Fibroblast of lung (primary cell): ENCODE data around the gene YEATS4. TPM values are rescaled to one million over a fixed set of nuclear protein-coding genes. Genes with fewer than 3 reads are reported as not detected.
A peak's percentile ranks its signal among the peaks of the same experiment; 100 is the strongest.

ENCODE experiments used
- DNase-seq, 2 donors: peaks; one replicate each; pipeline versions ENCODE4 v3.0.0 to v3.0.0-alpha.2; 2010; ENCODE audit warnings: low read depth in 2 of 2
- H2AFZ ChIP-seq: 2 replicates; pipeline ENCODE4 v1.5.1; 2012; ENCODE audit warnings: low read length, control low read depth, inconsistent platforms
- H3K27ac ChIP-seq: 2 replicates; pipeline ENCODE4 v1.5.1; 2011; ENCODE audit warnings: low read length, control low read depth; ENCODE audit not compliant: insufficient read depth
- H3K27me3 ChIP-seq: 2 replicates; pipeline ENCODE4 v1.5.1; 2011; ENCODE audit warnings: mild to moderate bottlenecking, low read length; ENCODE audit not compliant: control insufficient read depth, insufficient read depth
- H3K36me3 ChIP-seq: 2 replicates; pipeline ENCODE4 v1.5.1; 2011; ENCODE audit warnings: low read length; ENCODE audit not compliant: control insufficient read depth, insufficient read depth
- H3K4me1 ChIP-seq: 2 replicates; pipeline ENCODE4 v1.5.1; 2011; ENCODE audit warnings: low read length; ENCODE audit not compliant: control insufficient read depth, insufficient read depth; ENCODE audit errors: extremely low read depth
- H3K4me2 ChIP-seq: 2 replicates; pipeline ENCODE4 v1.5.1; 2011; ENCODE audit warnings: low read length, control low read depth; ENCODE audit not compliant: insufficient read depth; ENCODE audit errors: extremely low read depth
- H3K4me3 ChIP-seq, 4 experiments: fragments of 200-600 bp in 1 of 4; sonication (generic) in 1 of 4; replicated peaks in 1 of 4; 2 replicates each; pipeline ENCODE4 v1.5.1; 2011 to 2016; ENCODE audit warnings: low read length in 4 of 4, low read depth in 3 of 4, mild to moderate bottlenecking in 3 of 4, control low read depth in 2 of 4, inconsistent platforms in 1 of 4, mixed read lengths in 1 of 4; ENCODE audit not compliant: insufficient read depth in 1 of 4; ENCODE audit errors: control extremely low read depth in 1 of 4
- H3K79me2 ChIP-seq: 2 replicates; pipeline ENCODE4 v1.5.1; 2012; ENCODE audit warnings: mild to moderate bottlenecking, low read length, inconsistent platforms; ENCODE audit not compliant: control insufficient read depth, insufficient read depth
- H3K9ac ChIP-seq: 2 replicates; pipeline ENCODE4 v1.5.1; 2011; ENCODE audit warnings: mild to moderate bottlenecking, low read length, control low read depth; ENCODE audit not compliant: insufficient read depth
- H3K9me3 ChIP-seq: 2 replicates; pipeline ENCODE4 v1.5.1; 2012; ENCODE audit warnings: low read depth, low read length; ENCODE audit not compliant: control insufficient read depth, insufficient read depth
- H4K20me1 ChIP-seq: 2 replicates; pipeline ENCODE4 v1.5.1; 2011; ENCODE audit warnings: low read length; ENCODE audit not compliant: control insufficient read depth, insufficient read depth; ENCODE audit errors: extremely low read depth
- CTCF ChIP-seq, 2 donors: IDR thresholded peaks in 1 of 2; conservative IDR thresholded peaks in 1 of 2; 1 replicate in 1 of 2; 2 replicates in 1 of 2; pipeline ENCODE4 v1.5.1; 2011 to 2012; ENCODE audit warnings: low read length in 2 of 2, control low read depth in 1 of 2, inconsistent platforms in 1 of 2, low read depth in 1 of 2, mild to moderate bottlenecking in 1 of 2
- EZH2 ChIP-seq: IDR thresholded peaks from 2 replicates; pipeline ENCODE4 v1.5.1; 2012; ENCODE audit warnings: low read length, control low read depth, mild to moderate bottlenecking; ENCODE audit errors: missing control alignments
- polyA plus RNA-seq, 2 donors: library from polyadenylated mRNA; depleted of rRNA in 1 of 2; stranded (reverse) in 1 of 2; unstranded in 1 of 2; fragments of >200 nt; gene quantifications; 2 replicates each; pipeline ENCODE4 v1.2.1, GENCODE V29; 2011 to 2012; ENCODE audit warnings: missing spikeins in 1 of 2
- total RNA-seq: library from RNA; depleted of rRNA; stranded (reverse); fragments of >200 nt; gene quantifications from 2 replicates; pipeline ENCODE4 v1.2.1, GENCODE V29; 2014

YEATS4 gene
- total and polyA plus RNA-seq, 2 donors (not counting 1 experiment from before 2014, with no cell fraction given), result 14.1 to 16.3 TPM

- no peaks in the 10 kb centered on the region for H3K79me2 ChIP-seq
- TF ChIP-seq EZH2 (no peak), CTCF (conservative IDR thresholded peaks at IDR 0.05 in 1 of 2, IDR thresholded peaks at IDR 0.05 in 1 of 2; ENCODE audit: low read depth in 1 of 2, low read length in 2 of 2) (no peak)
- no peak overlapping the region for H3K4me2 ChIP-seq
- no peak overlapping the region for H2AFZ ChIP-seq
- H3K9me3 ChIP-seq, result no peaks in the 10 kb centered on the region
- H4K20me1 ChIP-seq, result no peaks in the 10 kb centered on the region
- DNase-seq, result no peak
- H3K4me3 ChIP-seq, result no peak overlapping the region
- no peak overlapping the region for H3K27ac ChIP-seq
- no peaks in the 10 kb centered on the region for H3K36me3 ChIP-seq
- no peaks in the 10 kb centered on the region for H3K4me1 ChIP-seq
- H3K9ac ChIP-seq, result no peak overlapping the region
- peaks cover 10% of the 10 kb centered on the region for H3K27me3 ChIP-seq
Measured at GRCh38 chr12:69338936-69339335, 20.6 kb upstream of the YEATS4 start.

- Histone ChIP-seq H2AFZ (no peak overlapping the region), H3K9ac (no peak overlapping the region), H3K79me2 (no peaks in the 10 kb centered on the region), H4K20me1 (no peaks in the 10 kb centered on the region), H3K27ac (no peak overlapping the region), H3K27me3 (peaks cover 11% of the 10 kb centered on the region), H3K4me3 (no peak overlapping the region), H3K4me2 (no peak overlapping the region), H3K36me3 (no peaks in the 10 kb centered on the region), H3K4me1 (no peaks in the 10 kb centered on the region), H3K9me3 (no peaks in the 10 kb centered on the region)
- no peak for TF ChIP-seq EZH2
- no peak for TF ChIP-seq CTCF (conservative IDR thresholded peaks at IDR 0.05 in 1 of 2, IDR thresholded peaks at IDR 0.05 in 1 of 2; ENCODE audit: low read depth in 1 of 2, low read length in 2 of 2)
- no peak for DNase-seq
Measured at GRCh38 chr12:69339999-69340398, 19.5 kb upstream of the YEATS4 start.

GRCh38 chr12:69341328-69341727 lies 18.2 kb upstream of the YEATS4 start:
- no peaks in the 10 kb centered on the region for H3K9me3 ChIP-seq
- no peaks in the 10 kb centered on the region for H3K36me3 ChIP-seq
- no peaks in the 10 kb centered on the region for H3K4me1 ChIP-seq
- no peaks in the 10 kb centered on the region for H3K79me2 ChIP-seq
- DNase-seq, result peak in 1 of 2 donors; percentile 21
- no peak overlapping the region for H3K27ac ChIP-seq
- peaks cover 11% of the 10 kb centered on the region for H3K27me3 ChIP-seq
- H4K20me1 ChIP-seq, result no peaks in the 10 kb centered on the region
- no peak for TF ChIP-seq CTCF (conservative IDR thresholded peaks at IDR 0.05 in 1 of 2, IDR thresholded peaks at IDR 0.05 in 1 of 2; ENCODE audit: low read depth in 1 of 2, low read length in 2 of 2)
- TF ChIP-seq EZH2, result no peak
- H3K4me3 ChIP-seq, result no peak overlapping the region
- no peak overlapping the region for H2AFZ ChIP-seq
- no peak overlapping the region for H3K4me2 ChIP-seq
- no peak overlapping the region for H3K9ac ChIP-seq
